HG03342 (cell line): Measurements from ENCODE around the gene CRBN.

Source experiments
- ATAC-seq: cut with Tn5 transposase; IDR thresholded peaks from one replicate; pipeline ENCODE4 v1.9.1; 2021; ENCODE audit warnings: mild to moderate bottlenecking, moderate library complexity; ENCODE audit not compliant: unreplicated experiment

The CRBN gene

DNA sequence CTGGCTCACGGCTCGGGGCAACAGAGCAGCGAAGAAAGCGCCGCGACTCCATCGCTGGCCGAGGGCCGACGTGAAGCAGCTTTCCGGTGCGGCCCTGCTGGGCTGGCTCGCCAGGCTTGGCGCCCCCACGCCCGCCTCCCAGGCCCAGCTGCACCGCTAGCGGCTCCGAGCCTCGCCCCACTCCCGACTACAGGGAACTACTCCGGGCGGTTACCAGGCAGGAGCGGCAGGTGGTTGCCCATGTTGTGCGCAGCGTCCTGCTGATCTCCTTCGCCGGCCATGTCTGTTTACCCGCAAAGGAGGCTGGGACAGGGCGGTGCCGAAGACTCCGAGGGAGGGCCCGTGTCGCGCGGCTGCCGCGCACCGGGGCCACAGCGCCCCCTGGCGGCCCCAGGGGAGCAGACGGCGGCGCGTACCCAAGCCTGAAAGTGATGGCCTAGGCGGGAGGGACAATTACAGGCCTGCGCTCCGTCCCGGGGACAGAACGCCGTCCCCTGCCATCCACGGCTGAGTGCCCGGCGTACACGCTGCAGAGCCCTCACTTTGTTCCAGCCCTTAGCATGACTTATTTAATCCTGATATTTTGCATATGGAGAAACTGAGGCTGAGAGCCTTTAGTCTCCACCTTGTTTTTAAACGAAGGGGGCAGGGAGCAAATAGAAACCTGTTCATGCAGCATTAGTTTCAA lies at the start of gene CRBN:
Gene CRBN (minus strand): TSS at position 285 of the 688 bp plus-strand sequence. CDS start 4 bp downstream, at position 281.
- ATAC-seq = peak; percentile 99

- no peak for ATAC-seq
These were observed 48.1 kb upstream of the CRBN start for GRCh38 chr3:3227640-3228039.

DNA sequence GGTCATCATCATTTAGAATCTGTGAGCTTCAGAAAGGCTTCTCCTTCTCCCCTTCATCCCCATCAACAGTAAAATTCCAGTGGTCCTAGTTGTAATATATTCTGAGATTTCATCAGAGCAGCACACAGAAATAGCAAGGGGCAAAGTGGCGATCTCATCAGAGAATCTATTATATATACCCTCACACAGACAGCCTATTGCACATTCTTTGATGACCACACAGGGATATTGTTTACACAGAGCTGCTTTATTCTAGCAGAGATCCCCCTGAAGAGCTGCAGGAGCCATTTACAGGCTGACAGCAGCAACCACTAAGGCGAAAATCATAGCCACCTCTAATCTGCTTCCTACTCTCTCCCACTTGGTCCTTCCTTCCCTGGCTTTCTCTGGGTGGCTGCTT lies 42.0 kb upstream of the CRBN start:
- ATAC-seq = no peak

DNA sequence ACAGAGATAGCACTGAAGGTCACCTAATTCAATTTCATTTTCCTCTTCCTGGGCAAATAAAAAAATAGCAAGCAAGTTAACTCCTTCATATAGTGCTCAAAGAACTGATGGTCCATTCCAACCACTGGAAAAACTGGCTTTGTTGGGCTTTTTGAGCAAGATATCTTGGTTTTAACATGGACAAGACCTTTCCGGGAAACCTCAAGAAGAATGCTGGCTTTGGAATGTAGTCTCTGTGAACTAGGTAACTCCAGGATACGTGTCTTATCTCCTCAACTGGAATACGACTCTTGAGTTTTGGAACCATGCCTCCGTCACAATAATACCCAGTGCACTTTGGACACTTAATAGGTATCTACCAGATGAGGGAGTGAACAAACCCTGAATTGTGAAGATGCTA lies 36.9 kb upstream of the CRBN start:
- no peak for ATAC-seq

DNA sequence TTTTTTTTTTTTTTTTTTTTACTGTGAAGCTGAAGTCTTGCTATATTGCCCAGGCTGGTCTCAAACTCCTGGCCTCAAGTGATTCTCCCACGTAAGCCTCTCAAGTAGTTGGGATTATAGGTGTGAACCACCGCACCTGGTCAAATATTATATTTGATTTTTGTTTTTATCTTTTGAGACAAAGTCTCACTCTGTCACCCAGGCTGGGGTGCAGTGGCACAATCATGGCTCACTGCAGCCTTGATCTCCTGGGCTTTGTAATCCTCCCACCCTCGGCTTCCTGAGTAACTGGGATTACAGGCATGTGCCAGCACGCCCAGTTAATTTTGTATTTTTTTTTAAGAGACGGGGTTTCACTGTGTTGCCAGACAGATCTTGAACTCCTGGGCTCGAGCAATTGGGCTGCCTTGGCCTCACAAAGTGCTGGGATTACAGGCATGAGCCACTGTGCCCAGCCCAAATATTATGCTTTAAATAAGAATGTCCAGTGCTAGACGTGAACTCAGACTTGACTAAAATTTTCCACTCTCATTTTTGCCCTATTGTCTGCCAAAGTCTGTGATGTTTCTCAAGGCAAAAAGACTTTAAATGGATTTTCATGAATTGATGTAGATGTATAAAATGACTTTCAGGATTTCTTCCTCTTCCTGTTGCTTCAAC lies 33.4 kb upstream of the CRBN start:
- ATAC-seq = no peak

GRCh38 chr3:3209714-3210113 lies 30.2 kb upstream of the CRBN start:
- no peak for ATAC-seq

GRCh38 chr3:3209057-3209456 lies 29.6 kb upstream of the CRBN start:
- ATAC-seq = no peak

DNA sequence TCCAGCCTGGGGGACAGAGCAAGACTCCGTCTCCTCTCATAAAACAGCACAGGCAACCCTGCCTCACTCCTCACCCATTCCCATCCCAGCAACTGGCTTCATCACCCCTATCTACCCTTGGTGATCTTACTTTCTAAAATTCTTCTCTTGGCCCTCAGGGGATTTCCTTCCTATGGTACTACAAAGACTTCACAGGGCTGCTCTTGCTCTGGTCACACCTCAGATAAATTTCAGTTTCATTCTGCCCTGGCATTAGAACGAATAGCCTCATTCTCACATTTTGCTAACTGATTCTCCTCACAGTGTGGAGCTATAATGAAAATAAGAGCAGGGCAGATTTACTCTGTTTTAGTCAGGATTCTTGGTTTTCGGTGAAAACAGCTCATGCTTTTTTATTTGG lies 22.1 kb upstream of the CRBN start:
- ATAC-seq = peak; percentile 89

- ATAC-seq = peak; percentile 76
These were observed 21.2 kb upstream of the CRBN start for GRCh38 chr3:3200632-3201212.

GRCh38 chr3:3199306-3199705 lies 19.8 kb upstream of the CRBN start:
- no peak for ATAC-seq

DNA sequence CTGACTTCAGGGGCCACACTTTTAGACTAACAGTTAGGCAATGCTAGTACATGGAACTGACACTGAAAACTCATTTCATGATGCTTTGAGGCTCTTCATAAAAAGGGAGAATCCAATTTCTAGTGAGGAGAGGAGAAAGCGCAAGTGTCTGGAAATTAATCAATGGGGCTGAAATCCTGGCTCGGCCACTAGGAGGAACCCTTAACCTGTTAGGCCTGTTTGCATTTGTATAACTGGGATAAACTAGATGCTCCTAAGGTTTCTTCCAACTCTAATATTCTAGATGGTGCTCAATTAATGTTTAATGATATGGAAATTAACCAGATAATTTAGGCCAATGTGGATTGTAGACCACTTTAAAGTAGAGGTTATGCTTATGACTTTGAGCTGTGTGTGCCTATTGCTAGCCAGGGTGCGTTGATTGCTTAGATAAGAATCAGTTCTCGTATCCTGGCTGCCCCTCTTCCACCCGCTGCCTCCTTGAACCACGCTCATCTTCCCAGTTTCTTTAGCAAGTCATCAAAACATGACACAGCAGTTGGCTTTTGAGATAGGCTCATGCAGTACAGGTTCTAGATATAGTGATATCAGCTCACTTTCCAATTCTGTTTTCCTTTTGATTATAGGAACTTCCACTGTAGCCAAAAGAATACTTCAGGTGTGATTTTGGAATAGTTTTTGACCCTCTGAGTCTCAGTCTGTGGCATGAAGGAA lies 16.8 kb upstream of the CRBN start:
- ATAC-seq = no peak

GRCh38 chr3:3194861-3195260 lies 15.4 kb upstream of the CRBN start:
- ATAC-seq = no peak

DNA sequence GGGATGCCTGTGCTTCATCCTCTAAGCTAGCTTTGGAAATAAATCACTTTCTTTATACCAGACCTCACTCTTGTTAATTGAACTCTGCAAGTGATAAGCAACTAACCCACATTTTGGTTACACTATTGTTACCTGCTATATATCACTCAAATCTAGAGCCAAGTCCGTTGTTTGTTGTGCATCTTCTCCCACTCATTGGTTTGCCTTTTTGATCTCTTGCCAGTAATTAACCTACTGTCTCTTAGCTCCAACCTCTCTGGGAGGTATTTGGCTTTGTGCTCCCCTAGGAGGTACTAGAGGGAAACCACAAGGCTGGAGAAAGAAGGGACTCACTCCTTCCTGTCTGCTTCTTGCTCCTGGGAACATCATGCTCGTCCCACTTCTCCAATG lies 12.8 kb upstream of the CRBN start:
- no peak for ATAC-seq

- no peak for ATAC-seq
These were observed 12.3 kb upstream of the CRBN start for GRCh38 chr3:3191675-3192285.

- ATAC-seq = no peak
These were observed 10.5 kb upstream of the CRBN start for GRCh38 chr3:3189961-3190360.

DNA sequence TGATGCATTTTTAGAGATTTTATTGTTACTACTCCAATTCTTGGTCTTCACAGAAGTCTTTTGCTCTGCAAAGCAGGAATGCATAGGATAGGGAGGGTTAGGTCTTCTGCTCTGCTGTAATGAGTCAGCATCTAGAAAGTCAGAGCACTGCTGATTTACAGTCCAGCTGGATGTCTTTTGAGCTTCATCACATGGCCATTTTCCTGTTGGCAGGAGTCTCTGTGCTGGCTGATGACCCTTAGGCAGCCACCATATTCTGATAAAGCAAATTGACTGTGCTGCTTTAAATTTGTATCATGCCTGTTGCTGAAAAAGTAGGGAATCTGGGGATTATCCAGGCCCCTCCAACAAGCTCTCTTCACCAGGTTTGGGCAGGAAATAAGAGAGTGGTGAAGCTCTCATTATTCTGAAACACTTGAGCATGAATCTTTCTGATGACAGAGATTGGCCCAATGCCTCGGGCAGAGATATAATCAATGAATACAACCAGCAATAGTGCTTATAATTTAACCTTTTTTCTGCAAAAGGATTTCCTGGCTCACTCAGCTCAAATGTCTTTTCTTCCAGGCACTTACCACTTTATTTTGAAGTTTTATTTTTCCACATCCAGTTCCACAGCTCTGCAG lies 9.7 kb upstream of the CRBN start:
- ATAC-seq = no peak

DNA sequence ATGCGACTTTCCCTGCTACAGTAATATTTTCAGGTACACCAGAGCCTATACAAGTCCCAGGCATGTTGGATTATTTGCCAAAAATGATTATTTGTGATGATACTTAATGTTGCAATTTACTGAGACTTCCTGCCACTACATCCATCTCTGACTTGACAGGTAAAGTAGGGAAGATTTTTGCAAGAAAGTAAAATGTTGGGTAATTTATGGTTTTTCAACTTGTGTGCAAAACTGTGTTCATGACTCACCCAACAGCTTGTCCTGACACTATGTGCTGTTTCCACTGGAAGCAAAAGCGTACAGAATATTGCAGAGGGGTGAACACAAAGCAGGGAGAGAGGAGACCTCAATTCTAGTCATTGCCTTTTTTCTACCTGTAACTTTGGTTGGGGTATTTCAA lies 5.4 kb upstream of the CRBN start:
- no peak for ATAC-seq

- ATAC-seq = no peak
These were observed 965 bp upstream of the CRBN start for GRCh38 chr3:3180456-3180855.

- ATAC-seq = no peak
These were observed 778 bp downstream of the CRBN start for GRCh38 chr3:3178498-3179328.
